Activated T-helper 1 cell treated with anti-CD3 and anti-CD28 coated beads, Interleukin-12 subunit alpha, Interleukin-12 subunit beta, Interleukin-2, Interleukin-4 antibody, amounts not matched to agents 30 ng/mL and 10 ng/mL and 1 ng/mL, durations not matched to agents 14 hours and 24 hours and 36 hours (primary cell): ENCODE measurements around the gene TNFRSF1B. TPM values are rescaled to one million over a fixed set of nuclear protein-coding genes. Genes with fewer than 3 reads are reported as not detected.
A peak's percentile ranks its signal among the peaks of the same experiment; 100 is the strongest.

Experiments used
- DNase-seq: peaks from one replicate; pipeline ENCODE4 v3.0.0; 2021; ENCODE audit warnings: low spot score
- H3K27ac Mint-ChIP-seq: one replicate; pipeline ENCODE4 v1.8.0; 2021; ENCODE audit warnings: mild to moderate bottlenecking, mixed read lengths
- H3K27me3 Mint-ChIP-seq: one replicate; pipeline ENCODE4 v1.8.0; 2022; ENCODE audit warnings: mild to moderate bottlenecking, moderate library complexity, mixed read lengths; ENCODE audit not compliant: insufficient read depth
- H3K36me3 Mint-ChIP-seq: one replicate; pipeline ENCODE4 v1.8.0; 2021; ENCODE audit warnings: low read depth, mixed read lengths
- H3K4me1 Mint-ChIP-seq: one replicate; pipeline ENCODE4 v1.8.0; 2021; ENCODE audit warnings: low read depth, mixed read lengths
- H3K4me3 Mint-ChIP-seq: one replicate; pipeline ENCODE4 v1.8.0; 2021; ENCODE audit warnings: mild to moderate bottlenecking, moderate library complexity, mixed read lengths
- H3K9me3 Mint-ChIP-seq: one replicate; pipeline ENCODE4 v1.8.0; 2021; ENCODE audit warnings: mixed read lengths
- intact Hi-C: fragments of 100-400 bp; cut with micrococcal nuclease; formaldehyde crosslinking; loops from one replicate; pipeline ENCODE4 v1.15.1; 2024
- total RNA-seq: library from RNA; stranded (reverse); gene quantifications from 2 replicates; pipeline ENCODE4 v1.2.3, GENCODE V29; 2022

The TNFRSF1B gene
- 211 and 213 TPM in 2 replicates for total RNA-seq

DNA sequence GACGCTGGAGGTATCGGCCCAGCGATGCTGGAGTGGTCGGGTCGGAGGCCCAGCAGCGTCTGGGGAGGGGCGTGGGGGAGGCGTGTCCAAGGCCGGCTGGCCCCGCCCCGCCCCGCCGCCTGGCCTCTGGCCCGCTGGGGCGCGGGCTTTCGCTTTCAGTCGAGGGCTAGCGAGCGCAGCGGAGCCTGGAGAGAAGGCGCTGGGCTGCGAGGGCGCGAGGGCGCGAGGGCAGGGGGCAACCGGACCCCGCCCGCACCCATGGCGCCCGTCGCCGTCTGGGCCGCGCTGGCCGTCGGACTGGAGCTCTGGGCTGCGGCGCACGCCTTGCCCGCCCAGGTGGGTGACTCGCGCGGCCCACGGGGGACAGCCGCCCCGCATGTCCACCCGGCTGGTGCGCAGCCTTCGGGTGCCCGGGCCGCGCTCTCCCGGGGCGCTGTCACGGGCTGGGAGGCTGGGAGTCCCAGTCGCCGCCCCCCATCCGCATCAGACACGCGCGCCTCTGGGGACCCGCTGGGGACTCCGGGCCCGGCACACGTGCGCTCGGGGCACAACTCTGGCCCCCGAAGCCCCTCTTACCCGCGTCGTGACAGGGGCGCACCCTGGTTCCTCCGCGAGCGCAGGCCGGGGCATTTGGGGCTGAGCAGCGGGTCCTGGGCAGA is at the start of gene TNFRSF1B:
TNFRSF1B (plus strand) TSS at position 158 of the 659 bp plus-strand sequence; CDS start at position 259, 101 bp downstream.
- peak; percentile 74 for DNase-seq
- Mint-ChIP-seq H3K4me3 (peak within 1 kb of the TSS; percentile 100), H3K4me1 (peaks cover 85% of the 10 kb centered on the region), H3K9me3 (peaks cover 4% of the 10 kb centered on the region), H3K27ac (peak within 1 kb of the TSS; percentile 99), H3K36me3 (peaks cover 33% of the 10 kb centered on the region), H3K27me3 (no peaks in the 10 kb centered on the region)
- intact Hi-C loops, result loop anchor here (1.0 to 10.0 kb wide), 7 partner anchors 10 to 362 kb away; partner anchors contain the start of genes CLCN6 and MTHFR

DNA sequence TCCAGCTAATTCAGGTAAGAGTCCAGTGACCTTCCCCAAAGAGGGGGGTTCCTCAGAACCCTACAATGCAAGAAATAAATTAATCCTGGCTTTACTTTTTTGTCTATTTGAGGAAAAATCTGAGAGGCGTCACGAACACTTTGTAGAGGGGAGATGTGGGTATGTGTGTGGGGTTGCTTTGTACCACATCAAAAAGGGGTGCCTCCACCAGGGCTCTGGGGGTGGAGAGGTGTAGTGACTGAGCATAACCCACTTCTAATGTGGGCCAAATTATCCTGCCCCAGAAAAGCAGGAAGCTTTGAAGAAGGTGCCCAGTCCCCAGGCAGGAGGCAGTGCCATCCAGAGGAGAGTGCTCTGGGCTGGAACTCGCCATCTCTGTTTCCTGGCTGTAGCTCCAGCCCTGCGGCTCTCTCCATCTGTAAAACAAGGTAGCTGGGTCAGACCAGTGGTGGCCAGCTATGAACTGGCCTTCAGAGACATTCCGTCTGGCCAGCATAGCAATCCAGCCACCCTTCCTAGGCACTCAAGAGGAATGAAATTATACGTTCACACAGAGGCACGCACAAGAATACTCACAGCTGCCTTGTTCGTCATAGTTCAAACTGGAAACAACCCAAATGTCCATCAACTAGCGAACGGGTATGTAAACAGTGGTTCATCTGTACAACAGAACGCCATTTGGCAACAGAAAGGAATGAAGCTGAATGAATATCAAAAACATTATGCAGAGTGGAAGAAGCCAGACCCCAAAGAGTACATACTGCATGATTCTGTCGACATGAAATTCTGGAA is 45.4 kb upstream of the TNFRSF1B start:
- intact Hi-C loops, result no loop called here
- Mint-ChIP-seq H3K4me1 (peaks cover 37% of the 10 kb centered on the region), H3K9me3 (no peaks in the 10 kb centered on the region), H3K36me3 (peaks cover 11% of the 10 kb centered on the region), H3K27ac (no peak overlapping the region), H3K27me3 (no peaks in the 10 kb centered on the region), H3K4me3 (no peak overlapping the region)
- no peak for DNase-seq

DNA sequence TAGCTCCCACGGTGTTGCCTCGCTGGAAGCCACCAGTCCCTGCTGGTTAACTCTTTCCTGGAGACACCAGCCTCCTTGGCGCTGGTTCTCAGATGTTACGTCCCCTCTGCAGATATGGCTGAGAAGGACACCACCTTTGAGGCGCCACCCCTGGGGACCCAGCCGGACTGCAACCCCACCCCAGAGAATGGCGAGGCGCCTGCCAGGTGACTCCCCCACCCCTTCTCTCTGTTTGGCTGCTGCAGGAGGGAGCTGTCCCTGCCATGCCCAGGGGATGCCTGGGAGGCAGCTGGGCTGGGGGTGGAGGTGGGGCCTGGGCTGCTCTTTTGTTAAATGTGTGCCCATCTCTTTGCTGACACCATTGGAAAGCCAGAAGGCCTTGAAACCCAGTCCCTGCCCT is 43.6 kb upstream of the TNFRSF1B start:
- H3K4me3 Mint-ChIP-seq, result no peak overlapping the region

DNA sequence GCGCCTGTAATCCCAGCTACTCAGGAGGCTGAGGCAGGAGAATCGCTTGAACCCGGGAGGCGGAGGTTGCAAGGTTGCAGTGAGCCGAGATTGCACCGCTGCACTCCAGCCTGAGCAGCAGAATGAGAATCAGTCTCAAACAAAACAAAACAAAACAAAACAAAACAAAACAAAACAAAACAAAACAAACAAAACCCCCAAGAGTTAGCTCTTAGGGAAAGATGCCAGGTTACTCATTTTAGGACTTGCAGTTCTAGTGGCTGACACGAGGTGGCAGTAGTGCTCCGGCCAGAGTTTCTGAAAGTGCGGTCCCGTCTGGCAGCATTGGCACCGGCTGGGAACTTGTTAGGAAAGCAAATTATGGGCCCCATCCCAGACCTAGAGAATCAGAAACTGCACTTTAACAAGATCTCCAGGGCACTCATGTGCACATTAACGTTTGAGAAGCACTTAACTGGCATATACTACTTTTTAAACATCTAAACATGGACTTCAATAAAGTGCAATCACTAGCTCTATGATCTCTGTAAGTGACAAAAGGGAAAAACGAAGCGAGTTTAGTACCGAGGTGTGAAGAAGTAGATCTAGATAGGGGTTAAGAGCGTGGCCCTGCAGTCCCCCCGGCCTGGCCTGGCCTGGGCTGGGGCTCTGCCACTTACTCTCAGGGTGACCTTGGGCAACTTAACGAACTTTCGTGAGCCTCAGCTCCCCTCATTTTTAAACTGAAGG is 41.9 kb upstream of the TNFRSF1B start:
- no peaks in the 10 kb centered on the region for H3K27me3 Mint-ChIP-seq
- intact Hi-C loops, result loop anchor here (1.0 to 2.0 kb wide), 8 partner anchors 42 to 534 kb away; partner anchors contain the start of genes DHRS3 and VPS13D
- H3K36me3 Mint-ChIP-seq, result peaks cover 14% of the 10 kb centered on the region
- H3K9me3 Mint-ChIP-seq, result no peaks in the 10 kb centered on the region
- peak overlapping the region; percentile 20 for H3K4me3 Mint-ChIP-seq
- peaks cover 49% of the 10 kb centered on the region for H3K4me1 Mint-ChIP-seq
- DNase-seq, result peak; percentile 71
- peak overlapping the region; percentile 80 for H3K27ac Mint-ChIP-seq

More for the DNA sequence above, 43.6 kb upstream of the TNFRSF1B start:
- H3K27ac Mint-ChIP-seq, result no peak overlapping the region
- no peaks in the 10 kb centered on the region for H3K27me3 Mint-ChIP-seq
- H3K4me1 Mint-ChIP-seq, result peaks cover 53% of the 10 kb centered on the region
- DNase-seq, result no peak
- H3K36me3 Mint-ChIP-seq, result peaks cover 11% of the 10 kb centered on the region
- intact Hi-C loops, result no loop called here
- no peaks in the 10 kb centered on the region for H3K9me3 Mint-ChIP-seq

DNA sequence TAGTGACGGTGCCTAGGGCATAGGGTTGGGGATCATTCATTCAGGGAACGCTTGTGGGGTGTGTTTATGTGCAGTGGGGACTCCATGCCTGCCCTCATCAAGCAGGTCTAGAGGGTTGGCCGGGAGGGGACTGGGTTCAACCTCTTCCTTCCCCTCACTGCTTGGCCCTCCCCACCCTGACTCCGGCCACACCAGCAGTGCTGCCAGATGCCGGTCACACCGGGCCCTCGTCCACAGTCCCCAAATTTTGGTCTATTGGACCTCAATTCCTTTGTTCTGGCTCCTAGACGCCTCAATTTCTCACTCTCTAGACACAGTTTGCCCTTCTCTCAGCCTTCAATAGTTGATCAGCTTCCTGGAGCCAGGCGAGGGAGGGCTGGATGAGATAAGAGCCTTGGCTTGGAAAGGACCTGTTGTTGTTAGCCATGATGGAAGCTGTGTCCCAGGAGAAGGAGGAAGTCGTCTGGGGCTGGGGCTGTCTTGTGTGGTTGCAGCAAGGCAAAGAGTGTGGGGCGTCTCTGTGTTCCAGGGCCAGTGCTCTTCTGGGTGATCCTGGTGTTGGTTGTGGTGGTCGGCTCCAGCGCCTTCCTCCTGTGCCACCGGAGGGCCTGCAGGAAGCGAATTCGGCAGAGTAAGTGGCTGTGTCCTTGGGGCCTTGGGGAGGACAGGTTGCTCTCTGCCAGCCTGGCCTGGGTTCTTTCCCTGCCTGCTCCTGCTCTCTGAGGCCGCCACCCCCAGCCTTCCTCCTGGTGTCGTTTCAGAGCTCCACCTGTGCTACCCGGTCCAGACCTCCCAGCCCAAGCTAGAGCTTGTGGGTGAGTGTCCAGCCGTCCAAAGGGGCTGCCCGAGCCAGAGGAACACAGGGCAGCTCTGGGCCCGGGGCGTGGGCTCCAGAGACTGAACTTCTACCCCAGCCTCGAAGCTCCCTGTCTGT is 41.1 kb upstream of the TNFRSF1B start:
- intact Hi-C loops, result loop anchor here (1.0 to 2.0 kb wide), 4 partner anchors 42 to 533 kb away; partner anchors contain the start of gene DHRS3
- peaks cover 41% of the 10 kb centered on the region for H3K4me1 Mint-ChIP-seq
- DNase-seq, result no peak
- H3K27me3 Mint-ChIP-seq, result no peaks in the 10 kb centered on the region
- H3K9me3 Mint-ChIP-seq, result no peaks in the 10 kb centered on the region
- H3K27ac Mint-ChIP-seq, result peak overlapping the region; percentile 84
- H3K36me3 Mint-ChIP-seq, result peaks cover 10% of the 10 kb centered on the region
- no peak overlapping the region for H3K4me3 Mint-ChIP-seq

DNA sequence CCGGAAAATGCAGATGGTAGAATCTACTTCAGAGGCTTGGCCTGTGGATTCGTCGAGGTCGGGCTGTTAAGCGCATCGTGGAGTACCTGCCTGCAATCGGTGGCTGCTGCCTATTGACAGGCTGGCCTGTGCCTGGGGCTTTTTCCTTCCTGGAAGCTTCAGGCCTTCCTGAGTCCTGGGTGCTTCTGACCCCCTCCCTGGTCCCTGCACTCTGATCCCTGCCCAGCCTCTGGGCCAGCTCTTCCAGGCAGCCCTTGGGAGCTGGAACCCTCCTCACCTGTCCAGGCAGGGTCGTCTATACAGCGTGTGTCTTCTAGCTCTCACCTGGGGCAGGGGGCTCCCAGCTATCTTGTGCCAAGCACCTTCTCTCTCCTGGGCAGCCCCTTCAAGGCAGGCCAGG is 40.0 kb upstream of the TNFRSF1B start:
- peak overlapping the region; percentile 90 for H3K27ac Mint-ChIP-seq
- DNase-seq, result no peak
- H3K9me3 Mint-ChIP-seq, result no peaks in the 10 kb centered on the region
- no peaks in the 10 kb centered on the region for H3K27me3 Mint-ChIP-seq
- peaks cover 31% of the 10 kb centered on the region for H3K4me1 Mint-ChIP-seq
- intact Hi-C loops, result loop anchor here (1.0 kb wide), 1 partner anchor 31 kb away; no protein-coding TSS in a partner anchor
- peaks cover 8% of the 10 kb centered on the region for H3K36me3 Mint-ChIP-seq
- no peak overlapping the region for H3K4me3 Mint-ChIP-seq

DNA sequence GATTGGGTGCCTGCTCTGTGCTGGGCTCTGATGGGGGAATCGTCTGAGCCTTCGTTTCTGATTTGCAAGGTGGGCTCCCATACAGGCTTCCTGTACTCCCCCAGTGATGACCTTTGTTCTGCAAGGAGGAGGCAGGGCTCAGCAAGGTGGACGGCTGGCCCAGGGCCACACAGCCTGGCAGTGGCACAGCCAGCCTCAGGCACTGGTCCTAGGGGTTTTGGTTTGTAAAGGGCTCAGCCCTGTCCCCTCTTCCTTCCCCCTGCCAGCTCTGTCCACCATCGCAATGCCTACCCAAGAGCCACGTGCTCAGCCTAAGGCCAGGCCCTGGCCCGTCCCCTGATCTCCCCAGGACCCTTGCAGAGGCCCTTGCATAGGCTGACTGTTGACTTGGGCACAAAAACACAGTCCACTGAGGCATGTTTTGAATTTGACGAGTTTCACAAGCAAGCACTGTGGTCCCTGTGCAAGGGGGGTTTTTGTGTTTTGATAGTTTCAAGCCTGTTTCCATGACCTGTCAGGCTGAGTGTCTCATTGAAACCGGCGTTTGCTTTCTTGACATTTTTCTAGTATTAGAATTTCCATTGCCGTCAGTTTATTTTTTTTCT is 39.5 kb upstream of the TNFRSF1B start:
- intact Hi-C loops, result loop anchor here (1.0 kb wide), 1 partner anchor 30 kb away; no protein-coding TSS in a partner anchor
- DNase-seq, result no peak
- Mint-ChIP-seq H3K27me3 (no peaks in the 10 kb centered on the region), H3K4me3 (no peak overlapping the region), H3K27ac (peak overlapping the region; percentile 90), H3K36me3 (peaks cover 7% of the 10 kb centered on the region), H3K4me1 (peaks cover 34% of the 10 kb centered on the region), H3K9me3 (no peaks in the 10 kb centered on the region)

DNA sequence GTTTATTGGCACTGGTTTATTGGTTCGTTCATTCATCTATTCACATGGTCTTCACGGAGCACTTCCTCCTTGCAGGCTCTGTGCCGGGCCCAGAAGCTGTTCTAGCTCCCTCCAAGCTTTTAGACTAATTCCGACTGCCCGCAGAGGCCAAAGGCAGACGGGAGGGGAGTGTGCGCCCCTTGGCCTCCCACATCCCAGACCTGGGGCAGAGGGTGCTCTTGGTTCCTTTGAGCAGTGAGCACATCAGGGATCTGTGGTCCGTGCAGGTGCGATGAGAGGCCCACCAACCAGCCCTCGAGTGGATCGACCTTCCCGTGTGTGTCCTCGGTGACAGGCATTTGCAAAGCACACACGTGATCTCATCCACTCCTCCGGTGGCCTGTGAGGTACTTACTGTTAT is 38.7 kb upstream of the TNFRSF1B start:
- intact Hi-C loops, result no loop called here
- Mint-ChIP-seq H3K4me1 (peaks cover 42% of the 10 kb centered on the region), H3K4me3 (peak overlapping the region; percentile 7), H3K27ac (peak overlapping the region; percentile 90), H3K36me3 (peaks cover 7% of the 10 kb centered on the region), H3K9me3 (no peaks in the 10 kb centered on the region), H3K27me3 (no peaks in the 10 kb centered on the region)
- no peak for DNase-seq

DNA sequence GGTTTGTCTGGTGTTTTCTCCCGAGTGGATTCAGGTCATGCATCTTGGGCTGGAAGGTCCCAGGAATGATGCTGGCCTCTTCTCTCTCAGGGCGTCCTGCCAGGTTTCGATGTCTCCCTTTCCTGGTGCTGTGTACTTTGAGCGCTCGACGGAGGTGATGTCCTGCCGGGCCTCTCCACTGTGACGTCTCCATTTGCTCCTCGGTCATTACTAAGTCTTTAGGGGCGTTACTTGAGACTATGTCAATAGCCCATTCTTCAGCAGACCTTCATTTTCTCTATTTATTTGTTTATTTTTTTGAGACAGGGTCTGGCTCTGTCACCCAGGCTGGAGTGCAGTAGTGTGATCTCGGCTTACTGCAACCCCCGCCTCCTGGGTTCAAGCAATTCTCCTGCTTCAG is 37.2 kb upstream of the TNFRSF1B start:
- Mint-ChIP-seq H3K36me3 (peaks cover 7% of the 10 kb centered on the region), H3K27ac (peak overlapping the region; percentile 13), H3K4me3 (no peak overlapping the region), H3K9me3 (no peaks in the 10 kb centered on the region), H3K27me3 (no peaks in the 10 kb centered on the region), H3K4me1 (peaks cover 49% of the 10 kb centered on the region)
- DNase-seq, result no peak
- intact Hi-C loops, result no loop called here

DNA sequence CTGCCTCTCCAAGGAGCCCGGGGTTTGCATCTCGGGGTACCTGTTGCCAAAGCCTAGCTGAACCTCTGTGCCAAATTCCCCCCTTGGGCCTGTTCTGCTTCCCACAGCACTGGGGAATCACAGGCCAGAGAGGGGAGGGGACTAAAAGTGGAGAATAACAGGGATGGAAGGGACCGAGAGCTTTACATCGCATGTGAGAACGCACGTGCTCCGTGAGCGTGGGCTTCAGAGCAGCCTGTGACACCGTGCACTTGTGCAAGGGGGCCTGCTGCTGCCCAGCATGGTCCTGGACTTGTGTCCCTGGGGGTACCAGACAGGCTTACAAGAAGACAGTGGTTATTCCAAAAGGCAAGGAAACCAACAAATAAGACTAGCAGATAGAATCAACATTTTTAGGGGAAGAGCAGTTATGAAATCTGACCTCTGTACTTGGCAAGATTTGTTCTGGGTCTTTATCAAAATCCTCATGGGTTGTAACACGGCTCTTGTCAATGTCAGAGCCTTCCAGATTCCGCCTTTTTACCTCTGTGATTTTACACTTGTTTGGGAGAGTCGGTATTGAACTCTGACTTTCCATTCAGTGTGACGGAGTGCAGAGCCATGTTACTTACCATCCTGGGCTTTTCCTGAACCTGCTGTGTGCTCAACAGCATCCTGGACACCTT is 36.2 kb upstream of the TNFRSF1B start:
- H3K4me1 Mint-ChIP-seq, result peaks cover 40% of the 10 kb centered on the region
- DNase-seq, result no peak
- H3K36me3 Mint-ChIP-seq, result peaks cover 3% of the 10 kb centered on the region
- H3K4me3 Mint-ChIP-seq, result no peak overlapping the region
- peak overlapping the region; percentile 48 for H3K27ac Mint-ChIP-seq
- H3K9me3 Mint-ChIP-seq, result no peaks in the 10 kb centered on the region
- no peaks in the 10 kb centered on the region for H3K27me3 Mint-ChIP-seq
- intact Hi-C loops, result no loop called here

DNA sequence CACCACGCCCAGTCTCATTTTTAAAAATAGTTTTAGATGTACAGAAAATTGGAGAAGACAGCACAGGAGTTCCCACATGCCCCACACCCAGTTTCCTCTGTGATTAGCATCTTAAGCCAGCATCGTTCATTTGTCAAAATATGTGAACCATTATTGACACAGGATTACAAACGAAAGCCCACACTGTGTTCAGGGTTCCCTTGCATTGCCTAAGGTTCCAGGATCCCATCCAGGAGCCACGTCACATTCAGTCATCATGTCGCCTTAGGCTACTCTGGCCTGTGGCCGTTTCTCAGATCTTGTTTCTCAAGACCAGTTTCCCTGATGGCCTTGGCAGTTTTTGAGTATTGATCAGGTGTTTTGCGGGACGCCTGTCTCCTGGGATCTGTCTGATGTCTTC is 34.7 kb upstream of the TNFRSF1B start:
- H3K4me1 Mint-ChIP-seq, result peaks cover 30% of the 10 kb centered on the region
- H3K4me3 Mint-ChIP-seq, result no peak overlapping the region
- H3K9me3 Mint-ChIP-seq, result no peaks in the 10 kb centered on the region
- H3K27ac Mint-ChIP-seq, result no peak overlapping the region
- H3K36me3 Mint-ChIP-seq, result peaks cover 3% of the 10 kb centered on the region
- DNase-seq, result no peak
- intact Hi-C loops, result no loop called here
- H3K27me3 Mint-ChIP-seq, result no peaks in the 10 kb centered on the region
